ENCODE measurements around the gene TIFAB.

GRCh38 chr5:135477613-135478066, 25.5 kb upstream of the TIFAB start:
- no peak for TF ChIP-seq REST (IDR thresholded peaks at IDR 0.05; ENCODE audit: insufficient read depth in 1 of 2, low read depth in 2 of 2, low read length in 2 of 2)
- no peak for TF ChIP-seq POLR2AphosphoS5 (IDR thresholded peaks at IDR 0.05; ENCODE audit: low read depth, low read length)
- TF ChIP-seq SIN3A (IDR thresholded peaks at IDR 0.05; ENCODE audit: borderline replicate concordance, insufficient read depth, low read length), result no peak
- TF ChIP-seq TAF1 (IDR thresholded peaks at IDR 0.05; ENCODE audit: borderline replicate concordance, insufficient read depth, low read length), result no peak

All from PFSK-1 (cell line).